Right lobe of liver (tissue), 4 donors: ENCODE results near the gene PCDHA11.

ENCODE experiments used
- POLR2A ChIP-seq: fragments of 450-650 bp; IDR thresholded peaks from one replicate; pipeline ENCODE4 v1.6.1; 2017; ENCODE audit warnings: antibody characterized with exemption, mild to moderate bottlenecking
- TF ChIP-seq, protein P1 (sequence below), 4 donors: fragments of 200-600 bp in 3 of 4; fragments of 450-650 bp in 1 of 4; IDR thresholded peaks; one replicate each; pipeline versions ENCODE4 v1.5.1 to v1.8.0; 2016 to 2022; ENCODE audit warnings: antibody characterized with exemption in 4 of 4, mild to moderate bottlenecking in 2 of 4
- donor health status: DM: no; HTN: no; CAD: no.
- donor health status: DM: no; HTN: no; CAD: no.
- donor health status: DM: no; HTN: yes; CAD: no.

GRCh38 chr5:140833993-140834392 lies 34.8 kb upstream of the PCDHA11 start, which contains the start of gene PCDHA7:
- TF ChIP-seq POLR2A = no peak
- TF ChIP-seq, protein P1, sequence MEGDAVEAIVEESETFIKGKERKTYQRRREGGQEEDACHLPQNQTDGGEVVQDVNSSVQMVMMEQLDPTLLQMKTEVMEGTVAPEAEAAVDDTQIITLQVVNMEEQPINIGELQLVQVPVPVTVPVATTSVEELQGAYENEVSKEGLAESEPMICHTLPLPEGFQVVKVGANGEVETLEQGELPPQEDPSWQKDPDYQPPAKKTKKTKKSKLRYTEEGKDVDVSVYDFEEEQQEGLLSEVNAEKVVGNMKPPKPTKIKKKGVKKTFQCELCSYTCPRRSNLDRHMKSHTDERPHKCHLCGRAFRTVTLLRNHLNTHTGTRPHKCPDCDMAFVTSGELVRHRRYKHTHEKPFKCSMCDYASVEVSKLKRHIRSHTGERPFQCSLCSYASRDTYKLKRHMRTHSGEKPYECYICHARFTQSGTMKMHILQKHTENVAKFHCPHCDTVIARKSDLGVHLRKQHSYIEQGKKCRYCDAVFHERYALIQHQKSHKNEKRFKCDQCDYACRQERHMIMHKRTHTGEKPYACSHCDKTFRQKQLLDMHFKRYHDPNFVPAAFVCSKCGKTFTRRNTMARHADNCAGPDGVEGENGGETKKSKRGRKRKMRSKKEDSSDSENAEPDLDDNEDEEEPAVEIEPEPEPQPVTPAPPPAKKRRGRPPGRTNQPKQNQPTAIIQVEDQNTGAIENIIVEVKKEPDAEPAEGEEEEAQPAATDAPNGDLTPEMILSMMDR (IDR thresholded peaks at IDR 0.05) = peak in 1 of 4 donors; percentile 20
